Kidney tubule cell (primary cell): ENCODE measurements around the gene CNGB1.
"Not testable (repeated sequence)": the region's sequence is repeated elsewhere in the genome, so short reads cannot be mapped to it uniquely, and the experiment has no call there.

Experiments
- DNase-seq: peaks from one replicate; pipeline ENCODE4 v3.0.0-alpha.2; 2018; ENCODE audit warnings: low spot score

The CNGB1 gene

GRCh38 chr16:57903656-57904055 is 67.3 kb downstream of the CNGB1 start:
- no peak for DNase-seq

GRCh38 chr16:57901480-57902069 is 69.4 kb downstream of the CNGB1 start:
- no peak for DNase-seq

- DNase-seq, result no peak
These were observed 70.0 kb downstream of the CNGB1 start for GRCh38 chr16:57900796-57901479.

- DNase-seq, result peak; percentile 68
These were observed 70.9 kb downstream of the CNGB1 start for GRCh38 chr16:57899771-57900661.

- peak; percentile 85 for DNase-seq
These were observed 72.0 kb downstream of the CNGB1 start for GRCh38 chr16:57898961-57899360.

- DNase-seq, result peak; percentile 64
These were observed 72.9 kb downstream of the CNGB1 start for GRCh38 chr16:57897996-57898395.

GRCh38 chr16:57897053-57897784 is 73.7 kb downstream of the CNGB1 start:
- DNase-seq, result no peak

GRCh38 chr16:57895081-57895547 is 75.8 kb downstream of the CNGB1 start:
- not testable (repeated sequence) for DNase-seq

GRCh38 chr16:57894390-57895080 is 76.4 kb downstream of the CNGB1 start:
- DNase-seq, result peak; percentile 22

GRCh38 chr16:57893559-57894389 is 77.2 kb downstream of the CNGB1 start:
- peak; percentile 99 for DNase-seq

- peak; percentile 26 for DNase-seq
These were observed 77.7 kb downstream of the CNGB1 start for GRCh38 chr16:57893217-57893558.

GRCh38 chr16:57892447-57893096 is 78.4 kb downstream of the CNGB1 start:
- peak; percentile 52 for DNase-seq

- DNase-seq, result peak; percentile 87
These were observed 78.9 kb downstream of the CNGB1 start for GRCh38 chr16:57892041-57892440.

- DNase-seq, result no peak
These were observed 80.2 kb downstream of the CNGB1 start for GRCh38 chr16:57890752-57891111.

- no peak for DNase-seq
These were observed 80.8 kb downstream of the CNGB1 start for GRCh38 chr16:57889960-57890751.

- DNase-seq, result peak; percentile 28
These were observed 81.4 kb downstream of the CNGB1 start for GRCh38 chr16:57889522-57889921.

GRCh38 chr16:57889111-57889510 is 81.8 kb downstream of the CNGB1 start:
- DNase-seq, result no peak

GRCh38 chr16:57888128-57888527 is 82.8 kb downstream of the CNGB1 start:
- no peak for DNase-seq

GRCh38 chr16:57887711-57888110 is 83.2 kb downstream of the CNGB1 start:
- no peak for DNase-seq
